Measurements from ENCODE around the gene NME7. TPM values are rescaled to one million over a fixed set of nuclear protein-coding genes. Genes with fewer than 3 reads are reported as not detected.

Gene NME7
- total RNA-seq, 1 experiment from 2014 or later, result 25.2 TPM

GRCh38 chr1:169266133-169266532 is 101.5 kb downstream of the NME7 start:
- peaks cover 15% of the 10 kb centered on the region for H3K4me1 Mint-ChIP-seq (ENCODE audit: low read depth, unreplicated experiment)
- DNase-seq, result no peak
- intact Hi-C loops (cut with micrococcal nuclease; ENCODE audit: unreplicated experiment), result no loop called here
- CTCF ChIA-PET, result no interaction called here
- no peak for TF ChIP-seq CTCF (IDR thresholded peaks at IDR 0.05; ENCODE audit: unreplicated experiment)
- H3K36me3 Mint-ChIP-seq (ENCODE audit: insufficient read depth, unreplicated experiment), result no peaks in the 10 kb centered on the region
- BruUV-seq (replicated peaks), result no TSS peak
- H3K27me3 Mint-ChIP-seq (ENCODE audit: unreplicated experiment), result no peaks in the 10 kb centered on the region
- H3K27ac Mint-ChIP-seq (ENCODE audit: unreplicated experiment), result no peak overlapping the region
- peaks cover 10% of the 10 kb centered on the region for H3K9me3 Mint-ChIP-seq (ENCODE audit: low read depth, unreplicated experiment)
- H3K4me3 Mint-ChIP-seq (ENCODE audit: low read depth, unreplicated experiment), result no peak overlapping the region

- Mint-ChIP-seq H3K4me1 (ENCODE audit: low read depth, unreplicated experiment) (peaks cover 11% of the 10 kb centered on the region), H3K36me3 (ENCODE audit: insufficient read depth, unreplicated experiment) (no peaks in the 10 kb centered on the region), H3K27ac (ENCODE audit: unreplicated experiment) (no peak overlapping the region), H3K4me3 (ENCODE audit: low read depth, unreplicated experiment) (no peak overlapping the region), H3K27me3 (ENCODE audit: unreplicated experiment) (no peaks in the 10 kb centered on the region), H3K9me3 (ENCODE audit: low read depth, unreplicated experiment) (peaks cover 10% of the 10 kb centered on the region)
- intact Hi-C loops (cut with micrococcal nuclease; ENCODE audit: unreplicated experiment), result no loop called here
- BruUV-seq (replicated peaks), result no TSS peak
- no peak for TF ChIP-seq CTCF (IDR thresholded peaks at IDR 0.05; ENCODE audit: unreplicated experiment)
- no peak for DNase-seq
- CTCF ChIA-PET, result no interaction called here
Measured at GRCh38 chr1:169263059-169263458, 104.5 kb downstream of the NME7 start.

GRCh38 chr1:169261884-169262283 is 105.7 kb downstream of the NME7 start:
- CTCF ChIA-PET, result no interaction called here
- peaks cover 11% of the 10 kb centered on the region for H3K4me1 Mint-ChIP-seq (ENCODE audit: low read depth, unreplicated experiment)
- no TSS peak for BruUV-seq (replicated peaks)
- H3K9me3 Mint-ChIP-seq (ENCODE audit: low read depth, unreplicated experiment), result peaks cover 10% of the 10 kb centered on the region
- no peak overlapping the region for H3K4me3 Mint-ChIP-seq (ENCODE audit: low read depth, unreplicated experiment)
- intact Hi-C loops (cut with micrococcal nuclease; ENCODE audit: unreplicated experiment), result no loop called here
- no peaks in the 10 kb centered on the region for H3K36me3 Mint-ChIP-seq (ENCODE audit: insufficient read depth, unreplicated experiment)
- H3K27me3 Mint-ChIP-seq (ENCODE audit: unreplicated experiment), result no peaks in the 10 kb centered on the region
- no peak for TF ChIP-seq CTCF (IDR thresholded peaks at IDR 0.05; ENCODE audit: unreplicated experiment)
- no peak overlapping the region for H3K27ac Mint-ChIP-seq (ENCODE audit: unreplicated experiment)
- DNase-seq, result no peak

GRCh38 chr1:169260478-169261151 is 107.0 kb downstream of the NME7 start:
- no peak overlapping the region for H3K4me3 Mint-ChIP-seq (ENCODE audit: low read depth, unreplicated experiment)
- no peak for TF ChIP-seq CTCF (IDR thresholded peaks at IDR 0.05; ENCODE audit: unreplicated experiment)

More at GRCh38 chr1:169260478-169261151, 107.0 kb downstream of the NME7 start:
- intact Hi-C loops (cut with micrococcal nuclease; ENCODE audit: unreplicated experiment), result no loop called here
- Mint-ChIP-seq H3K36me3 (ENCODE audit: insufficient read depth, unreplicated experiment) (no peaks in the 10 kb centered on the region), H3K27me3 (ENCODE audit: unreplicated experiment) (no peaks in the 10 kb centered on the region), H3K4me1 (ENCODE audit: low read depth, unreplicated experiment) (peaks cover 3% of the 10 kb centered on the region), H3K9me3 (ENCODE audit: low read depth, unreplicated experiment) (peaks cover 13% of the 10 kb centered on the region), H3K27ac (ENCODE audit: unreplicated experiment) (no peak overlapping the region)
- CTCF ChIA-PET, result no interaction called here
- no TSS peak for BruUV-seq (replicated peaks)
- DNase-seq, result no peak
